NT2/D1 (cell line): ENCODE results near the gene ZNF581.

Experiments used
- DNase-seq: peaks from one replicate; pipeline ENCODE4 v3.0.0-alpha.2; 2011; ENCODE audit warnings: low read depth, low spot score
- H3K27me3 ChIP-seq: 2 replicates; pipeline ENCODE4 v1.6.0; 2011; ENCODE audit warnings: mild to moderate bottlenecking; ENCODE audit not compliant: insufficient read length, insufficient read depth
- H3K36me3 ChIP-seq: 2 replicates; pipeline ENCODE4 v1.6.1; 2011; ENCODE audit warnings: mild to moderate bottlenecking, low read length, mixed read lengths; ENCODE audit not compliant: insufficient read depth, insufficient read length
- H3K4me1 ChIP-seq: 2 replicates; pipeline ENCODE4 v1.5.1; 2011; ENCODE audit not compliant: insufficient read depth, insufficient read length
- H3K4me3 ChIP-seq: 2 replicates; pipeline ENCODE4 v1.5.1; 2011; ENCODE audit warnings: low read depth; ENCODE audit not compliant: insufficient read length
- H3K9ac ChIP-seq: 2 replicates; pipeline ENCODE4 v1.6.0; 2011; ENCODE audit warnings: low read depth; ENCODE audit not compliant: insufficient read length
- H3K9me3 ChIP-seq: 2 replicates; pipeline ENCODE4 v1.5.1; 2011; ENCODE audit warnings: mild to moderate bottlenecking, low read length; ENCODE audit not compliant: insufficient read depth
- SUZ12 ChIP-seq: IDR thresholded peaks from 2 replicates; pipeline ENCODE4 v1.6.1; 2011; ENCODE audit not compliant: insufficient read length, insufficient read depth; ENCODE audit errors: extremely low read depth
- YY1 ChIP-seq: IDR thresholded peaks from 2 replicates; pipeline ENCODE4 v1.6.1; 2011; ENCODE audit not compliant: insufficient read length, insufficient read depth
- ZNF274 ChIP-seq: IDR thresholded peaks from 2 replicates; pipeline ENCODE4 v1.6.1; 2011; ENCODE audit warnings: mild to moderate bottlenecking, low read depth, low read length

The ZNF581 gene

GRCh38 chr19:55675661-55676354 lies 32.4 kb downstream of the ZNF581 start:
- Histone ChIP-seq H3K4me3 (peak overlapping the region; percentile 93), H3K36me3 (peaks cover 58% of the 10 kb centered on the region), H3K27me3 (no peaks in the 10 kb centered on the region), H3K9ac (peak overlapping the region; percentile 99), H3K9me3 (no peaks in the 10 kb centered on the region), H3K4me1 (peaks cover 5% of the 10 kb centered on the region)
- no peak for DNase-seq
- TF ChIP-seq ZNF274 (no peak), SUZ12 (no peak), YY1 (no peak)

- TF ChIP-seq YY1 (no peak), ZNF274 (no peak), SUZ12 (no peak)
- H3K4me3 ChIP-seq = no peak overlapping the region
- no peaks in the 10 kb centered on the region for H3K9me3 ChIP-seq
- H3K27me3 ChIP-seq = no peaks in the 10 kb centered on the region
- peaks cover 63% of the 10 kb centered on the region for H3K36me3 ChIP-seq
- DNase-seq = no peak
- peaks cover 8% of the 10 kb centered on the region for H3K4me1 ChIP-seq
- peak overlapping the region; percentile 3 for H3K9ac ChIP-seq
These were observed 32.9 kb downstream of the ZNF581 start for GRCh38 chr19:55676383-55676782.

- TF ChIP-seq ZNF274 = no peak
- TF ChIP-seq SUZ12 = no peak
- no peak for TF ChIP-seq YY1
- DNase-seq = no peak
- Histone ChIP-seq H3K36me3 (peaks cover 67% of the 10 kb centered on the region), H3K9ac (peak overlapping the region; percentile 26), H3K9me3 (no peaks in the 10 kb centered on the region), H3K27me3 (no peaks in the 10 kb centered on the region), H3K4me3 (no peak overlapping the region), H3K4me1 (peaks cover 8% of the 10 kb centered on the region)
These were observed 33.5 kb downstream of the ZNF581 start for GRCh38 chr19:55676889-55677505.

- DNase-seq = no peak
- Histone ChIP-seq H3K4me3 (no peak overlapping the region), H3K4me1 (peaks cover 8% of the 10 kb centered on the region), H3K27me3 (no peaks in the 10 kb centered on the region), H3K9ac (no peak overlapping the region), H3K36me3 (peaks cover 68% of the 10 kb centered on the region), H3K9me3 (no peaks in the 10 kb centered on the region)
- TF ChIP-seq ZNF274 = no peak
- no peak for TF ChIP-seq SUZ12
- no peak for TF ChIP-seq YY1
These were observed 34.2 kb downstream of the ZNF581 start for GRCh38 chr19:55677572-55678028.

- Histone ChIP-seq H3K9ac (no peak overlapping the region), H3K36me3 (peaks cover 68% of the 10 kb centered on the region), H3K27me3 (no peaks in the 10 kb centered on the region), H3K4me1 (peaks cover 8% of the 10 kb centered on the region), H3K9me3 (no peaks in the 10 kb centered on the region), H3K4me3 (no peak overlapping the region)
- DNase-seq = no peak
- no peak for TF ChIP-seq SUZ12
- no peak for TF ChIP-seq YY1
- no peak for TF ChIP-seq ZNF274
These were observed 34.7 kb downstream of the ZNF581 start for GRCh38 chr19:55678121-55678671.

- Histone ChIP-seq H3K9me3 (no peaks in the 10 kb centered on the region), H3K4me3 (no peak overlapping the region), H3K27me3 (no peaks in the 10 kb centered on the region), H3K9ac (no peak overlapping the region), H3K36me3 (peaks cover 74% of the 10 kb centered on the region), H3K4me1 (peaks cover 8% of the 10 kb centered on the region)
- TF ChIP-seq YY1 (no peak), SUZ12 (no peak), ZNF274 (no peak)
- no peak for DNase-seq
These were observed 36.2 kb downstream of the ZNF581 start for GRCh38 chr19:55679343-55680257.
